K562 (cell line): ENCODE results near the gene RPN1. TPM values are rescaled to one million over a fixed set of nuclear protein-coding genes. Genes with fewer than 3 reads are reported as not detected.

Experiments
- ATAC-seq: fragments of 200-7000 bp; cut with Tn5 transposase; 3 replicates; pipeline ENCODE4 v1.9.1; 2020; ENCODE audit warnings: moderate library complexity
- BruUV-seq: library from RNA; stranded (reverse); fragments of 400-500 nt; replicated peaks from 2 replicates; lab custom pipeline; 2021; lab: Mats Ljungman, UMichigan
- CTCF ChIA-PET: fragments of 300-600 bp; formaldehyde crosslinking; extraction: SDS; loops from one replicate; lab custom pipeline; 2021; ENCODE audit warnings: low intra/inter-chr PET ratio; lab: Yijun Ruan, JAX
- POLR2A ChIA-PET: fragments of 300-600, 350-650 bp; sonication (Branson Sonifier 250); formaldehyde crosslinking; extraction: SDS; loops from one replicate; lab custom pipeline; 2021; ENCODE audit warnings: antibody characterized with exemption, inconsistent platforms; lab: Yijun Ruan, JAX
- DNase-seq, 4 experiments: peaks; one replicate each; pipeline versions ENCODE4 v3.0.0 to v3.0.0-alpha.2; 2011 to 2018; ENCODE audit warnings: low spot score in 3 of 4, mixed read lengths in 3 of 4; ENCODE audit errors: extremely low read depth in 1 of 4
- FAIRE-seq: peaks from 2 replicates; lab custom pipeline; 2011; peaks lifted over from hg19 to GRCh38; lab: Jason Lieb, UNC
- H2AFZ ChIP-seq: 2 replicates; pipeline ENCODE4 v1.6.0; 2011; ENCODE audit warnings: low read depth, low read length, control low read depth, inconsistent platforms
- H3K27ac ChIP-seq: fragments of 200-600 bp; 3 replicates; pipeline ENCODE4 v1.8.0; 2011; ENCODE audit warnings: low read depth, mild to moderate bottlenecking, control low read depth, inconsistent platforms, low read length, moderate library complexity, mixed read lengths; ENCODE audit errors: extremely low read depth
- H3K27me3 ChIP-seq, 2 experiments: fragments of 300-600 bp in 1 of 2; 2 replicates in 1 of 2; 3 replicates in 1 of 2; pipeline versions ENCODE4 v1.6.0 to v1.8.0; 2011; ENCODE audit warnings: inconsistent platforms in 2 of 2, low read length in 2 of 2, mild to moderate bottlenecking in 1 of 2, mixed read lengths in 1 of 2, moderate library complexity in 1 of 2; ENCODE audit not compliant: control insufficient read depth in 2 of 2, insufficient read depth in 2 of 2
- H3K36me3 ChIP-seq: fragments of 300-600 bp; 3 replicates; pipeline ENCODE4 v1.8.0; 2011; ENCODE audit warnings: mild to moderate bottlenecking, low read length, inconsistent platforms; ENCODE audit not compliant: control insufficient read depth, insufficient read depth
- H3K4me1 ChIP-seq, 2 experiments: fragments of 200-600 bp in 1 of 2; replicated peaks in 1 of 2; 2 replicates in 1 of 2; 3 replicates in 1 of 2; pipeline versions ENCODE4 v1.5.1 to v1.8.0; 2011; ENCODE audit warnings: inconsistent platforms in 2 of 2, low read length in 2 of 2, mild to moderate bottlenecking in 1 of 2, mixed read lengths in 1 of 2, moderate library complexity in 1 of 2; ENCODE audit not compliant: control insufficient read depth in 2 of 2, insufficient read depth in 2 of 2
- H3K4me2 ChIP-seq: 2 replicates; pipeline ENCODE4 v1.6.1; 2011; ENCODE audit warnings: low read length, control low read depth, inconsistent platforms, mixed read lengths; ENCODE audit not compliant: insufficient read depth
- H3K4me3 ChIP-seq: fragments of 200-600 bp; sonication (generic), shearing (Covaris generic); 2 replicates; pipeline ENCODE4 v1.5.1; 2016; ENCODE audit warnings: control low read depth, inconsistent platforms
- H3K79me2 ChIP-seq: fragments of 200-600 bp; 3 replicates; pipeline ENCODE4 v1.8.0; 2011; ENCODE audit warnings: low read length, inconsistent platforms; ENCODE audit not compliant: control insufficient read depth, insufficient read depth
- H3K9ac ChIP-seq, 2 experiments: 2 replicates each; pipeline versions ENCODE4 v1.6.0 to v1.6.1; 2011; ENCODE audit warnings: low read depth in 2 of 2, low read length in 2 of 2, control low read depth in 1 of 2, inconsistent platforms in 1 of 2, mild to moderate bottlenecking in 1 of 2, mixed read lengths in 1 of 2; ENCODE audit not compliant: insufficient read depth in 1 of 2
- H3K9me1 ChIP-seq: one replicate; pipeline ENCODE4 v1.6.0; 2011; ENCODE audit warnings: inconsistent platforms, mild to moderate bottlenecking, low read length, moderate library complexity; ENCODE audit not compliant: control insufficient read depth, insufficient read depth
- H3K9me3 ChIP-seq: replicated peaks from 2 replicates; pipeline ENCODE4 v1.5.1; 2011; ENCODE audit warnings: low read depth, low read length, inconsistent platforms; ENCODE audit not compliant: control insufficient read depth, insufficient read depth
- H4K20me1 ChIP-seq: replicated peaks from 2 replicates; pipeline ENCODE4 v1.6.1; 2011; ENCODE audit warnings: low read length, inconsistent platforms, mixed read lengths; ENCODE audit not compliant: control insufficient read depth, insufficient read depth
- BCL6 ChIP-seq: fragments of 250-450 bp; sonication (Bioruptor Pico); IDR thresholded peaks from 2 replicates; pipeline ENCODE4 v1.4.0; 2020
- ESRRA ChIP-seq: fragments of 450-650 bp; IDR thresholded peaks from 2 replicates; pipeline ENCODE4 v1.6.1; 2014; ENCODE audit warnings: low read depth, mild to moderate bottlenecking, moderate library complexity, borderline replicate concordance
- NEUROD1 ChIP-seq: fragments of 150-350 bp; IDR thresholded peaks from 2 replicates; pipeline ENCODE4 v1.6.1; 2014; ENCODE audit warnings: borderline replicate concordance, low read length, low read depth; ENCODE audit not compliant: partially characterized antibody
- RBM25 ChIP-seq: fragments of 200-400 bp; formaldehyde crosslinking; IDR thresholded peaks from 2 replicates; pipeline ENCODE4 v1.6.1; 2018; ENCODE audit warnings: low read length, low read depth, moderate library complexity; ENCODE audit not compliant: severe bottlenecking
- SRSF9 ChIP-seq: fragments of 200-400 bp; formaldehyde crosslinking; IDR thresholded peaks from 2 replicates; pipeline ENCODE4 v1.6.1; 2017; ENCODE audit warnings: low read depth, low read length, borderline replicate concordance
- ZNF764 ChIP-seq: fragments of 250-450 bp; sonication (Bioruptor Pico); IDR thresholded peaks from 2 replicates; pipeline ENCODE4 v1.4.0; 2020; ENCODE audit warnings: low read depth, mild to moderate bottlenecking, moderate library complexity
- ZNF79 ChIP-seq: fragments of 250-450 bp; sonication (Bioruptor Pico); IDR thresholded peaks from 2 replicates; pipeline ENCODE4 v1.4.0; 2020; ENCODE audit warnings: low read depth, mild to moderate bottlenecking, moderate library complexity
- WGBS: fragments of 100-300 bp; shearing (Covaris generic); methylation state at CpG from one replicate; pipeline ENCODE4 v1.1.6; 2016; ENCODE audit warnings: low coverage, mixed read lengths; ENCODE audit not compliant: insufficient coverage; ENCODE audit errors: missing lambda C conversion rate; 5-methylcytosine and 5-hydroxymethylcytosine counted together
- in situ Hi-C: fragments of 300-500 bp; cut with MboI; formaldehyde crosslinking; loops from 4 replicates; pipeline ENCODE4 v1.15.0; 2018; ENCODE audit warnings: inconsistent platforms, mixed read lengths
- intact Hi-C: fragments of 100-400 bp; cut with micrococcal nuclease; formaldehyde crosslinking; loops from 2 replicates; pipeline ENCODE4 v1.14.2; 2022
- polyA plus RNA-seq, 8 experiments: library from polyadenylated mRNA; depleted of rRNA in 4 of 8; stranded (reverse) in 5 of 8; unstranded in 3 of 8; fragments of >200 nt; fragmentation: Nextera tagmentation in 2 of 8; fragmentation: Illumina TruSeq in 1 of 8; extraction: Ambion mirVana in 2 of 8; extraction: Trizol in 1 of 8; gene quantifications; 2 replicates each; pipeline versions ENCODE4 v1.2.1 to v1.2.3, GENCODE V29; 2011 to 2014; ENCODE audit warnings: inconsistent platforms in 1 of 8, missing spikeins in 1 of 8
- total RNA-seq, 7 experiments: library from RNA; depleted of rRNA in 6 of 7; stranded (reverse); fragments of >200 nt in 6 of 7; fragmentation: Illumina TruSeq in 2 of 7; extraction: Trizol in 2 of 7; gene quantifications; 2 replicates each; pipeline versions ENCODE4 v1.2.1 to v1.2.3, GENCODE V29; 2011 to 2021; ENCODE audit warnings: low replicate concordance in 1 of 7
- TF ChIP-seq, protein P1 (sequence below): fragments of 450-650 bp; IDR thresholded peaks from 2 replicates; pipeline ENCODE4 v1.6.1; 2016; ENCODE audit warnings: antibody characterized with exemption
- TF ChIP-seq, protein P2 (sequence below): fragments of 450-650 bp; formaldehyde crosslinking; IDR thresholded peaks from 2 replicates; pipeline ENCODE4 v1.4.0; 2020; ENCODE audit warnings: mild to moderate bottlenecking, moderate library complexity
- TF ChIP-seq, protein P3 (sequence below): fragments of 250-450 bp; sonication (Bioruptor Pico); IDR thresholded peaks from 2 replicates; pipeline ENCODE4 v1.8.0; 2021; ENCODE audit warnings: borderline replicate concordance, mild to moderate bottlenecking, moderate library complexity; ENCODE audit not compliant: poor library complexity, severe bottlenecking
- TF ChIP-seq, protein P4 (sequence below): fragments of 450-650 bp; IDR thresholded peaks from 2 replicates; pipeline ENCODE4 v1.6.1; 2014; ENCODE audit warnings: low read depth, mild to moderate bottlenecking, moderate library complexity, borderline replicate concordance
- TF ChIP-seq, protein P5 (sequence below): fragments of 250-450 bp; sonication (Bioruptor Pico); IDR thresholded peaks from 2 replicates; pipeline ENCODE4 v1.5.0; 2022; ENCODE audit warnings: mild to moderate bottlenecking

The RPN1 gene
- total and polyA plus RNA-seq, 9 of the 15 experiments (the other 6 are each of a cell fraction or from before 2014, with no cell fraction given), result 39.5 to 300 (median 148) TPM

DNA sequence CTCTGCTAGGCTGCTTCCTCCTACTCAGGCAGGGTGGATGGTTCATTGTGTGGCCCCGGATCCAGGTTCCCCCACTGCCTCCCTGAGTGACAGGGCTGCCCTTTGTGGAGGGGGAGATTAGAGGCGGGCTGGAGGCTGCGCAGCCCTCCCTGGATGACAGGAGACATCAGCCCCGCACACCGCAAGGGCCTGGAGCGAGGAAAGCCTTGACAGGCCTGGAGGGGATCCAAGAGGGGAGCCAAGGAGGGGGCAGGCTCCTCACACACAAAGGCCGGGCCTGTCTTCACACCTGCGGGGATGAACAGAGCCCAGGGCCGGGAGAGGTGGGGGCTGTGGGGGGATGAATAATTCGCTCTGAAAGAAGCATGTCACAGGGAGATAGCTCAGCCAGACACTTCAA lies 72.9 kb downstream of the RPN1 start (continued):
- TF ChIP-seq, protein P1, sequence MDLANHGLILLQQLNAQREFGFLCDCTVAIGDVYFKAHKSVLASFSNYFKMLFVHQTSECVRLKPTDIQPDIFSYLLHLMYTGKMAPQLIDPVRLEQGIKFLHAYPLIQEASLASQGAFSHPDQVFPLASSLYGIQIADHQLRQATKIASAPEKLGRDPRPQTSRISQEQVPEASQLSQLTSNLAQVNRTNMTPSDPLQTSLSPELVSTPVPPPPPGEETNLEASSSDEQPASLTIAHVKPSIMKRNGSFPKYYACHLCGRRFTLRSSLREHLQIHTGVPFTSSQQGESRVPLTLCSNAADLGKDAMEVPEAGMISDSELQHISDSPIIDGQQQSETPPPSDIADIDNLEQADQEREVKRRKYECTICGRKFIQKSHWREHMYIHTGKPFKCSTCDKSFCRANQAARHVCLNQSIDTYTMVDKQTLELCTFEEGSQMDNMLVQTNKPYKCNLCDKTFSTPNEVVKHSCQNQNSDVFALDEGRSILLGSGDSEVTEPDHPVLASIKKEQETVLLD, result no peak
- TF ChIP-seq, protein P2, sequence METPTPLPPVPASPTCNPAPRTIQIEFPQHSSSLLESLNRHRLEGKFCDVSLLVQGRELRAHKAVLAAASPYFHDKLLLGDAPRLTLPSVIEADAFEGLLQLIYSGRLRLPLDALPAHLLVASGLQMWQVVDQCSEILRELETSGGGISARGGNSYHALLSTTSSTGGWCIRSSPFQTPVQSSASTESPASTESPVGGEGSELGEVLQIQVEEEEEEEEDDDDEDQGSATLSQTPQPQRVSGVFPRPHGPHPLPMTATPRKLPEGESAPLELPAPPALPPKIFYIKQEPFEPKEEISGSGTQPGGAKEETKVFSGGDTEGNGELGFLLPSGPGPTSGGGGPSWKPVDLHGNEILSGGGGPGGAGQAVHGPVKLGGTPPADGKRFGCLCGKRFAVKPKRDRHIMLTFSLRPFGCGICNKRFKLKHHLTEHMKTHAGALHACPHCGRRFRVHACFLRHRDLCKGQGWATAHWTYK (CRISPR knock-in tag), result no peak

DNA sequence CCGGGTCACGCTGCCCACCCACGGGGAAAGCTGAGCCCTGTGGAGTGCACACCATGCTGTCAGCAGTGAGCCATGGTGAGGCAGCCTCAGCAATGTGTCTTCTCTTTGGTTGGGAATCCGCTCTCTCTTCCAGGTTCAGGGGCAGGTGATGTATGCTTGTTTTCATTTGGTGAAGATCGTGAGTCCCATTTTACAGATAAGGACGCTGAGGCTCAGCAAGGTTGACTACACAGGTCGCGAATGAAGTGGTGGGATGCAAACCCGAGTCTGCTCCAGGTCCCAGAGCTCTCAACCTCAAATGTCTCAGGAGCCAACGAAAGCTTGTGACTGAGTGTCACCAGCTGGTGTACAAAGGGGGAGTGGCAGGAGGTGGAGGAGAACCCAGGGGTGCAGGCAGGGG lies 74.3 kb downstream of the RPN1 start:
- Histone ChIP-seq H3K27me3 (no peaks in the 10 kb centered on the region), H3K27ac (no peak overlapping the region), H3K9ac (no peak overlapping the region), H3K9me3 (peaks cover 5% of the 10 kb centered on the region), H2AFZ (no peak overlapping the region), H3K9me1 (no peaks in the 10 kb centered on the region), H3K36me3 (no peaks in the 10 kb centered on the region), H3K4me2 (no peak overlapping the region)
- FAIRE-seq, result no peak
- intact Hi-C loops, result no loop called here
- 71% methylated on average over 7 of the region's 10 CpGs for WGBS
- POLR2A ChIA-PET, result interaction anchor here (1.0 kb wide), 1 partner anchor 29 kb away, joined by 3 read pairs; no protein-coding TSS in a partner anchor
- CTCF ChIA-PET, result no interaction called here
- TF ChIP-seq RBM25 (peak; percentile 62), BCL6 (CRISPR knock-in tag) (no peak), ZNF764 (CRISPR knock-in tag) (no peak), SRSF9 (no peak), NEUROD1 (no peak), ZNF79 (no peak), ESRRA (peak; percentile 79)
- TF ChIP-seq, protein P3, sequence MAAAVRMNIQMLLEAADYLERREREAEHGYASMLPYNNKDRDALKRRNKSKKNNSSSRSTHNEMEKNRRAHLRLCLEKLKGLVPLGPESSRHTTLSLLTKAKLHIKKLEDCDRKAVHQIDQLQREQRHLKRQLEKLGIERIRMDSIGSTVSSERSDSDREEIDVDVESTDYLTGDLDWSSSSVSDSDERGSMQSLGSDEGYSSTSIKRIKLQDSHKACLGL (CRISPR knock-in tag), result no peak
- TF ChIP-seq, protein P4, sequence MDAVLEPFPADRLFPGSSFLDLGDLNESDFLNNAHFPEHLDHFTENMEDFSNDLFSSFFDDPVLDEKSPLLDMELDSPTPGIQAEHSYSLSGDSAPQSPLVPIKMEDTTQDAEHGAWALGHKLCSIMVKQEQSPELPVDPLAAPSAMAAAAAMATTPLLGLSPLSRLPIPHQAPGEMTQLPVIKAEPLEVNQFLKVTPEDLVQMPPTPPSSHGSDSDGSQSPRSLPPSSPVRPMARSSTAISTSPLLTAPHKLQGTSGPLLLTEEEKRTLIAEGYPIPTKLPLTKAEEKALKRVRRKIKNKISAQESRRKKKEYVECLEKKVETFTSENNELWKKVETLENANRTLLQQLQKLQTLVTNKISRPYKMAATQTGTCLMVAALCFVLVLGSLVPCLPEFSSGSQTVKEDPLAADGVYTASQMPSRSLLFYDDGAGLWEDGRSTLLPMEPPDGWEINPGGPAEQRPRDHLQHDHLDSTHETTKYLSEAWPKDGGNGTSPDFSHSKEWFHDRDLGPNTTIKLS, result no peak
- TF ChIP-seq, protein P5, sequence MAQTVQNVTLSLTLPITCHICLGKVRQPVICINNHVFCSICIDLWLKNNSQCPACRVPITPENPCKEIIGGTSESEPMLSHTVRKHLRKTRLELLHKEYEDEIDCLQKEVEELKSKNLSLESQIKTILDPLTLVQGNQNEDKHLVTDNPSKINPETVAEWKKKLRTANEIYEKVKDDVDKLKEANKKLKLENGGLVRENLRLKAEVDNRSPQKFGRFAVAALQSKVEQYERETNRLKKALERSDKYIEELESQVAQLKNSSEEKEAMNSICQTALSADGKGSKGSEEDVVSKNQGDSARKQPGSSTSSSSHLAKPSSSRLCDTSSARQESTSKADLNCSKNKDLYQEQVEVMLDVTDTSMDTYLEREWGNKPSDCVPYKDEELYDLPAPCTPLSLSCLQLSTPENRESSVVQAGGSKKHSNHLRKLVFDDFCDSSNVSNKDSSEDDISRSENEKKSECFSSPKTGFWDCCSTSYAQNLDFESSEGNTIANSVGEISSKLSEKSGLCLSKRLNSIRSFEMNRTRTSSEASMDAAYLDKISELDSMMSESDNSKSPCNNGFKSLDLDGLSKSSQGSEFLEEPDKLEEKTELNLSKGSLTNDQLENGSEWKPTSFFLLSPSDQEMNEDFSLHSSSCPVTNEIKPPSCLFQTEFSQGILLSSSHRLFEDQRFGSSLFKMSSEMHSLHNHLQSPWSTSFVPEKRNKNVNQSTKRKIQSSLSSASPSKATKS (CRISPR knock-in tag), result no peak
- TF ChIP-seq, all 486 proteins: peak for 2
- no TSS peak for BruUV-seq
- Histone ChIP-seq H3K4me1 (peaks cover 20 to 42% of the 10 kb centered on the region in 2 experiments; a peak in 4 of 5 replicates), H3K79me2 (no peaks in the 10 kb centered on the region), H3K4me3 (no peak overlapping the region), H4K20me1 (no peaks in the 10 kb centered on the region)
- in situ Hi-C loops, result no loop called here
- ATAC-seq, result no peak
- no peak for DNase-seq
